ENCODE measurements around the gene MED27.

DNA sequence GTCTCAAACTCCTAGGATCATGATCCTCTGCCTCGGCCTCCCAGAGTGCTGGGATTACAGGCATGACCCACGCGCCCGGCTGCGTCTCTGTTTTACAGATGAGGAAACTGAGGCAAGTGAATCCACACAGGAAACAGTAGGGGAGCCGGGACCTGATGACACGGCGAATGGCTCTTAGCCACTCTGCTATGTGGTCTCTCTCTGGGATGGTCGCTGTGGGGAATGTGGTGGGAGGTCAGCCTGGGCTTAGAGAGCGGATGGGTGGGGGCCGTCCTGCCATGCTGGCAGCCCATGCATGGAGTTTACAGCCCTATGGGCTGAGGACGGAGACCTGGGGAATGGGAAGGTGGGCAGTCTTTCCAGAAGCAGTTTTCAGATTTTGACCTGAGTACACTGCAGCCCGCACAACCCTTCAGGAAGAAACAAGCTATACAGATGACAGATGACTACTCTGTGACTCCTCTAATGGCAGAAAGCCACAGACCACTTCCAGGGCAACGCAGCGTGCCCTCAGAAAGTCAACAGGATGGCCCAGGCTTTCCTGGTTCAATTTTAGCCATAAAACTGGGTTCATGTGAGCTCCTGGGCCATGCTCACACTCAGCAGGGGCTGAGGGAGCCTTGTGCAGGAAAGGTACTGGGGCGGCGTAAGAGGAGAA lies 203.7 kb downstream of the MED27 start:
- TF ChIP-seq ATF3 (CRISPR knock-in tag; IDR thresholded peaks at IDR 0.05) (no peak), ZNF589 (CRISPR knock-in tag; conservative IDR thresholded peaks at IDR 0.05) (no peak), POLR2AphosphoS5 (IDR thresholded peaks at IDR 0.05; ENCODE audit: low read depth, low read length) (no peak), SIN3A (IDR thresholded peaks at IDR 0.05; ENCODE audit: borderline replicate concordance, low read depth, low read length) (no peak), GMEB1 (CRISPR knock-in tag; IDR thresholded peaks at IDR 0.05; ENCODE audit: borderline replicate concordance) (no peak), EZH2 (conservative IDR thresholded peaks at IDR 0.05; ENCODE audit: low read depth, low read length) (no peak), HHEX (CRISPR knock-in tag; IDR thresholded peaks at IDR 0.05) (no peak), ATF7 (IDR thresholded peaks at IDR 0.05) (no peak), ATF7 (CRISPR knock-in tag; IDR thresholded peaks at IDR 0.05) (no peak), USF2 (IDR thresholded peaks at IDR 0.05; ENCODE audit: low read depth, low read length) (no peak), USF2 (CRISPR knock-in tag; IDR thresholded peaks at IDR 0.05; ENCODE audit: borderline replicate concordance) (no peak), ZNF12 (CRISPR knock-in tag; IDR thresholded peaks at IDR 0.05) (no peak), PCBP2 (optimal IDR thresholded peaks at IDR 0.05; ENCODE audit: low read depth, low read length, poor library complexity, severe bottlenecking) (no peak)
- TF ChIP-seq, protein P1, sequence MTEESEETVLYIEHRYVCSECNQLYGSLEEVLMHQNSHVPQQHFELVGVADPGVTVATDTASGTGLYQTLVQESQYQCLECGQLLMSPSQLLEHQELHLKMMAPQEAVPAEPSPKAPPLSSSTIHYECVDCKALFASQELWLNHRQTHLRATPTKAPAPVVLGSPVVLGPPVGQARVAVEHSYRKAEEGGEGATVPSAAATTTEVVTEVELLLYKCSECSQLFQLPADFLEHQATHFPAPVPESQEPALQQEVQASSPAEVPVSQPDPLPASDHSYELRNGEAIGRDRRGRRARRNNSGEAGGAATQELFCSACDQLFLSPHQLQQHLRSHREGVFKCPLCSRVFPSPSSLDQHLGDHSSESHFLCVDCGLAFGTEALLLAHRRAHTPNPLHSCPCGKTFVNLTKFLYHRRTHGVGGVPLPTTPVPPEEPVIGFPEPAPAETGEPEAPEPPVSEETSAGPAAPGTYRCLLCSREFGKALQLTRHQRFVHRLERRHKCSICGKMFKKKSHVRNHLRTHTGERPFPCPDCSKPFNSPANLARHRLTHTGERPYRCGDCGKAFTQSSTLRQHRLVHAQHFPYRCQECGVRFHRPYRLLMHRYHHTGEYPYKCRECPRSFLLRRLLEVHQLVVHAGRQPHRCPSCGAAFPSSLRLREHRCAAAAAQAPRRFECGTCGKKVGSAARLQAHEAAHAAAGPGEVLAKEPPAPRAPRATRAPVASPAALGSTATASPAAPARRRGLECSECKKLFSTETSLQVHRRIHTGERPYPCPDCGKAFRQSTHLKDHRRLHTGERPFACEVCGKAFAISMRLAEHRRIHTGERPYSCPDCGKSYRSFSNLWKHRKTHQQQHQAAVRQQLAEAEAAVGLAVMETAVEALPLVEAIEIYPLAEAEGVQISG (CRISPR knock-in tag; IDR thresholded peaks at IDR 0.05): no peak
- TF ChIP-seq, protein P2, sequence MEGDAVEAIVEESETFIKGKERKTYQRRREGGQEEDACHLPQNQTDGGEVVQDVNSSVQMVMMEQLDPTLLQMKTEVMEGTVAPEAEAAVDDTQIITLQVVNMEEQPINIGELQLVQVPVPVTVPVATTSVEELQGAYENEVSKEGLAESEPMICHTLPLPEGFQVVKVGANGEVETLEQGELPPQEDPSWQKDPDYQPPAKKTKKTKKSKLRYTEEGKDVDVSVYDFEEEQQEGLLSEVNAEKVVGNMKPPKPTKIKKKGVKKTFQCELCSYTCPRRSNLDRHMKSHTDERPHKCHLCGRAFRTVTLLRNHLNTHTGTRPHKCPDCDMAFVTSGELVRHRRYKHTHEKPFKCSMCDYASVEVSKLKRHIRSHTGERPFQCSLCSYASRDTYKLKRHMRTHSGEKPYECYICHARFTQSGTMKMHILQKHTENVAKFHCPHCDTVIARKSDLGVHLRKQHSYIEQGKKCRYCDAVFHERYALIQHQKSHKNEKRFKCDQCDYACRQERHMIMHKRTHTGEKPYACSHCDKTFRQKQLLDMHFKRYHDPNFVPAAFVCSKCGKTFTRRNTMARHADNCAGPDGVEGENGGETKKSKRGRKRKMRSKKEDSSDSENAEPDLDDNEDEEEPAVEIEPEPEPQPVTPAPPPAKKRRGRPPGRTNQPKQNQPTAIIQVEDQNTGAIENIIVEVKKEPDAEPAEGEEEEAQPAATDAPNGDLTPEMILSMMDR (CRISPR knock-in tag; IDR thresholded peaks at IDR 0.05): no peak
